HG03460 (cell line): ENCODE measurements around the gene ATP6V1C2.
"Not testable (repeated sequence)": the region's sequence is repeated elsewhere in the genome, so short reads cannot be mapped to it uniquely, and the experiment has no call there.

Source experiments
- ATAC-seq: cut with Tn5 transposase; IDR thresholded peaks from one replicate; pipeline ENCODE4 v1.9.1; 2021; ENCODE audit not compliant: unreplicated experiment

ATP6V1C2 gene

DNA sequence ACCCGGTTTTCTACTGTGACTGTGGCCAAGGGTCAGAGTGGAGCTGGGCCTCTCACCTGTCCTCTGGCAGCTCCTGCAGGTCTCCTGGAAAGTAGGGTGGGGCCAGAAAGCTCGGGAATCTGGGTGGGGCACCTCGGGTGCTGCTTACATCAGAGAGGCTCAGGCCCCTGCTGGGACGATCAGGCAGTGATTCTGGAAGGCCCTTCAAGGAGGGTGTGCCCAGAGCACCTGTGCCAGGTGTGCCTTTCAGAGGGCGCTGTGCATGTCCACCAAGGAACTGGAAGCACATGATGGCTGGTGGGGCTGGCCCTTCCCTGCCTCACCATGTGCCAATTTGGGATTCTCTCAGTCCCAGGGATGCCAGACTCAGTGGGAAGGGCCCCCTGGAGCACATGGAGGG is 44.0 kb downstream of the ATP6V1C2 start:
- ATAC-seq = no peak

DNA sequence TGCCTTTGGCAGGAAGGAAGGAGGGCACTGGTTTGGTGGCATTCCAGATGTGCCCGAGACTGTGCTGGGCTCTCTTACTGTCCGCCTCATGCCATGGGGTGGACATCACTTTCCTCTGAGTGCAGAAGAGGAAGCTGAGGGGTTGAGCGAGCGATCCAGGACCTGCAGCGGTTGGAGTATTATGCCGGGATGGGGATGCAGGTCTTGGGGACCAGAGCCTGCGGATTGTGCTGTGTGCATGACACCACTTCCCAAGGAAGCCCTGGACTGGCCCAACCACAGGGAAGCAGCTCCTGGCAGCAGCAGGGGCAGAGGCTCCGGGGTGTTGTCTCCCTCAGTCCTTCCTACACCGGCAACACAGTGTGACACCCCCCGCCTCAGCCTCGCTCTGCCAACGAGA is 44.5 kb downstream of the ATP6V1C2 start:
- no peak for ATAC-seq

DNA sequence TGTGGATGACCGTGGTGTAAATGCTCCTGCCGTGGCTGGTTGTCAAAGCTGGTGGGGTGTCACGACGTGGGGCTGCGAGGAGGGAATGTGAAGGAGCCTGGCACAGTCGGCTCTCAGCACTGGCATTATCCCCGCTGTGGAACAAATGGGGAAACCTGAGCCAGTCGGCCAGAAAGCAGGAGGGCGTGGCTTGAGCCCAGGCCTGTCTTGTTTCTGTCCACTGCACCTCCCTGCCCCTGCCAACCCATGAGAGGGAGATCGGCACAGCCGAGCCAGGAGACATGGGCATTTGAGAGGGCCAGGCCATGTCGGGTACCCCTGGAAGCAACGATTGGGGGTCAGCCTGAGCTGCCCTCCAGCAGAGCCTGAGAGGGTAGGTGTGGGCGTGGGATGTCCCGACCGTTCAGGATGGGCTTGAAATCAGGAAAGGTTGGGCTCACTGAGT is 46.7 kb downstream of the ATP6V1C2 start:
- ATAC-seq = no peak

DNA sequence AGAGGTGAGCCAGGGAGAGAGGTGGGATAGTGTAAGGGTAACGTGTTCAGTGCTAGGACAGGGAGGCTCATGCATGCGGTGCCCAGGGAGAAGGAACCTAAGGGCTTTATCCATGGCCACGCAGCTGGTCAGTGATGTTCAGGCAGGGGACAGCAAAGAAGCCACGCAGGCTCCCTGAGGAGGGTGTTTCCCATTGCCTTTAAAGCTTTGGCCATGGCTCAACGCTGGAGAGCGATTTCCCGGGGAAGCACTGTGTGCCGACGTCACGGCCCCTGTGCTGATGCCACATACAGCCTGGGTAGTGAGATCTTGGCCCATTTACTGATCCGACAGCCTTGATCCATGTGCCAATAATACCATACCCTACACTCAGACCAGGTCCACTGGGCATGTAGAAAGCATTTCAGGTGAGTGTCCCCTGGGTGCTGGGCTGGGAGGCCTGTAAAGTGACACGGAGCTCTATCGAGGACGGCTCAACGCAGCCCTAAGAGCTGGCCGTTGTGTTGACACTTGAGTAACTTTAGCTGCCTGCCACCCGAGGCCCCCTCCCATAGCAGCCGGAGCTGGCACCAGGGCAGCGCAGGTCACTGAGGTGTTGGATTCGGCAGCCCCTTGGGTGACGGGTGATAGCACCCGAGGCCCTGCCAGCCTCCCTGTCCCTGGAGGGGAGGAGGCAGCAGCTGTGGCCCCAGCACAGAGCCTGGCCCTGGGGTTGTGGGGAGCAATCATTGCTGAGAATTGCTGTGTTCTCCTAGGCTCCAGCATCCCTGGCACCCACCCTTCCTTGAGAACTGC is 49.7 kb downstream of the ATP6V1C2 start:
- no peak for ATAC-seq

DNA sequence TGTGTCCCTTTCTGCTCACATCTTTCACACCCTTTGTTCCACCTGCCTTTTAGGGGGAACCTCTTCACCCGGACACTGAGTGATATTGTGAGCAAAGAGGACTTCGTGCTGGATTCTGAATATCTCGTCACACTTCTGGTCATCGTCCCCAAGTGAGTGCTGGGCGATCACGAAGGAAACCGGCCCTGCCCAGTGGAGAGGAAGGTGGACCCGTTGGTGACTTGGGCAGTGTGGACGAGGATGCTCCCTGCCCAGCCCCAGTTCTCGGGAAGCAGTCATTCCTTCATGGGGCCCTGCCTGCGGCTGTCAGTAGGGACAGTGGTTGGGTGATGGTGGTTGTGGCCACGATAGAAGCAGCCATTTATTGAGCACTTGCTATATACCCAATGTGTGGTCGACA is 50.4 kb downstream of the ATP6V1C2 start:
- no peak for ATAC-seq

DNA sequence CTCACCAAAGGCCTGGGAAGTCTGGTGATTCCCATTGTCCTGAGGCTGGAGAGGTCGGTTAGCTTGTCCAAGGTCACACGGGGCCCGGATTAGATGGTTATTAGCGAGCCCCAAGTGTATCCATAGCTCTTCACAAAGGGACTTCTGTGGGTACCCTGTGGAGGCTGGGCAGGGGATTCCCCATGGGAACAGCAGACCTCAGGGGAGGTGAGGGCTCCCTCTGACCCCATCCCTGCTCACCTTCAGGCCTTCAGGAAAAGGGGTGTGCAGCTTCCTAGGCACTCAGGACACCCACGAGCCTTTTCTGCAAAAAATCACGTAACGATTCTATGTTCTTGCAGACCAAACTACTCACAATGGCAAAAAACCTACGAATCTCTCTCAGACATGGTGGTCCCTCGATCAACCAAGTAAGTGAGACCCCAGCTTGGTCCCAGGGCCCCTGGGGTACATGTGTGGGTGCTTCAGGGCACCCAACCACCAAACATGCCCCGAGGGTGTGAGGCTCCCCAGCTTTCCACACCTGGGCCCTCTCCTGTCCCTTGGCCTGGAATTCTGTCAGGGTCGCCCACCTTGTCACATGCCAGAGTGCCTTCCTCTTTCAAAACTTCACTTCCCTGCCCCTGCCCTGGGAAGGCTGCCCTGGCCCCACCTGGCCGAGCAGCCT is 50.9 kb downstream of the ATP6V1C2 start:
- no peak for ATAC-seq

DNA sequence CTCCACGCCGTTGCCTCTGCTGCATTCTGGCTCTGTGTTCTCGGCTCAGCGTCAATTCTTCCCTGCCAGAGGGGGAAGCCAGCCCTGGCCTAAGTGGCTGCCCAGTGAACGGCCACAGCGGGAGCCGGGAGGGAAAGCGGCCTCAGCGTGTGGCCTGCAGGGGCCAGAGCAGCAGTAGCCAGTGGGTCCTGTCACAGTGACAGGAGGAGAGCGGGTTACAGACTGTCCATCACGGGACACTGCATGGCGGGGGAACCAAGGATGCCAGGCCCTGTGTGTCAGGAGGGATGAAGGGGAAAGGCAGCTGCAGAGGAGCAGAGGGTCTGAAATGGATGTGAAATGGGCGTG is 51.4 kb downstream of the ATP6V1C2 start:
- ATAC-seq = no peak

DNA sequence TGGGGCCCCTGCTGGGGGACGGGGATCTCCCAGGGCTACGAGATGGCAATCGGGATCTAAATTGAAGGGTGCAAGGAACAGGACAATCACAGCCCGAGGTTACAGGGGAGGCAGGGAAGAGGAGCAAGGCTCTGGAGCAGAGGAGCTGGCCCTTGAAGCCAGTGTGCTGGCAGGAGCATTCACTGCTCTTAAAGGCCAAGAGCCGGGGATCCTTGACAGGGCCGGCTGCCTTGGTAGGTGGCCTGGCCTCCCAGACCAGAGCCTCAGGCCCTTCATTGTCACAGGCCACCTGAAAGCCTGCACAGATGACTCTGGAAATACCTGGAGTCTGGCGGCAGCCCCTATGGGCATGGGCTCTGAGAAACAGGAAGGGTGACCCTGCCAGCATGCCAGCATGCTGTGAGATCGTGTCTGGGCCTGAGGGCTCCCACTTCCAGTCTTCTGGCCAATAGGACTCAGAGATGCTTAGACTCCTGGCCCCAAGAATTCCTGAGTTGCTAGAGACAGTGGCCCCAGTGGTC is 52.5 kb downstream of the ATP6V1C2 start:
- ATAC-seq = no peak

DNA sequence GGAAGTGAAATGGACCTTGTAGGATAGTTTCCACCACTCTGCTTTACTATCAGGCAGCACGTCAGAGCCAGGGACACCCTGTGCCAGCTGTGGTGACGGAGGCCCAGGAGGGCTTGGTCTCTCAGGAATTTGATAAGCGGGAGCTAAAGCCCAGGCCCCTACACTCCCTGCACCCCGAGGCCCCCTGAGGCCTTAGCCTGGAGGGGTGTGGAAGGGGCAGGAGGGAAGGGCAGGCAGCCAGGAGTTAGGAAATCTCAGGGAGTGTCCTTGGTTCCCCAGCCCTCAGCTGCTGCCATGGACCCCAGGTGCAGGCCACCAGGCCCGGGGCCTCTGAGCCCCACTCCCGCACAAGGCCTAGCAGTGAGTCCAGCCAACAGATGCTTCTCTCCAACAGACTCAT is 53.0 kb downstream of the ATP6V1C2 start:
- no peak for ATAC-seq

DNA sequence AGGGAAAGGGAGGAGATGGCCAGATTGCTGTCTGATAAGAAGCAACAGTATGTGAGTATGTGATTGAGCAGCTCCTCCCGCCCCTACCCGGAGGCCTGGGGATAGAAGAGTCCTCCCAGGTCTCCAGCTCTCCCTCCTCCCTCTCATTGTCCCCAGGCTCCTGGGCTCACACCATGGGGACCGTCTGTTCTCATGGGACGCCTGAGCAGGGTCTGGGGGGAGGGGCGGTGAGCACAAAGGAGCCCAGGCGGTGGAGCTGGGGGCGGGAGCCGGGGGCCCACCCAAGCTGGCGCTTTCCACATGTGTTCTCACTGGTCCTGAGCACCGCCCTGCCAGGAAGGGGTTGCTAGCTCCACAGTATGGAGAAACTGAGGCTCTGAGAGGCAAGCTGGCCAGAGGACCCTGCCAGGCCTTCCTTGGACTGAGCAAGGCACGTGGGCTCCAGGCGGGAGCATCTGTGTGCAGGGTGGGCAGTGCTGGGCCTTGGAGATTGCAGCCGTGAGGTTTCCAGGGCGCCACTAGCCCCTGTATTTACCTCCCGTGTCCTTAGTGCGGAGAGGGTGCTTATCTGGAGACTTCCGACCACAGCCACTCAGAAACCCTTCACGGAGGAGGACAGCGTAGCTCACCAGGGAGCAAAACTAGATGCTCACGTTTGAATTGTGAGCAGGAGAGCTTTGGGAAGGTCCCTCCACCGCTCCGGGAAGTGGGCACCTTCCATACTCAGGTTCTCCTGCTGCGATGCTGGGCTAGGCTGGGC is 53.8 kb downstream of the ATP6V1C2 start:
- ATAC-seq = no peak

DNA sequence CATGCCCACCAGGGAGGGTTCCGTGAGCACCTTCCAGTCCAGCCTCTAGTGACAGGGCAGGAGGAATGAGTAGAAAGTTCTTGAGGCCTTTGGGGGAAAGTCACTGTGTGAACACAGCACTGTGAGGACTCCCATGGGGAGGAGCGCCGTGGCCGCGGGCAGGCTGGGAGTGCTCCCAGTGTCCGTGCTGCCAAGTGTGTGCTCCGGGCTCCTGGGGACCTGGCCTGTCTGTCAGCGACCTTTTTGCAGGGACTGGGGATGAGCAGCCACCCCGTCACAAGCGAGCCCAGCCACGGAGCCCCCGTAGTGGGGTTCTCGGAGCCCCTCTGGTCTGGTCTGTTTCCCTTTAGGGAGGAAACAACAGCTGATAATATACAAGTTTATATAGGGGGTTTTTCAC is 54.4 kb downstream of the ATP6V1C2 start:
- ATAC-seq = no peak

DNA sequence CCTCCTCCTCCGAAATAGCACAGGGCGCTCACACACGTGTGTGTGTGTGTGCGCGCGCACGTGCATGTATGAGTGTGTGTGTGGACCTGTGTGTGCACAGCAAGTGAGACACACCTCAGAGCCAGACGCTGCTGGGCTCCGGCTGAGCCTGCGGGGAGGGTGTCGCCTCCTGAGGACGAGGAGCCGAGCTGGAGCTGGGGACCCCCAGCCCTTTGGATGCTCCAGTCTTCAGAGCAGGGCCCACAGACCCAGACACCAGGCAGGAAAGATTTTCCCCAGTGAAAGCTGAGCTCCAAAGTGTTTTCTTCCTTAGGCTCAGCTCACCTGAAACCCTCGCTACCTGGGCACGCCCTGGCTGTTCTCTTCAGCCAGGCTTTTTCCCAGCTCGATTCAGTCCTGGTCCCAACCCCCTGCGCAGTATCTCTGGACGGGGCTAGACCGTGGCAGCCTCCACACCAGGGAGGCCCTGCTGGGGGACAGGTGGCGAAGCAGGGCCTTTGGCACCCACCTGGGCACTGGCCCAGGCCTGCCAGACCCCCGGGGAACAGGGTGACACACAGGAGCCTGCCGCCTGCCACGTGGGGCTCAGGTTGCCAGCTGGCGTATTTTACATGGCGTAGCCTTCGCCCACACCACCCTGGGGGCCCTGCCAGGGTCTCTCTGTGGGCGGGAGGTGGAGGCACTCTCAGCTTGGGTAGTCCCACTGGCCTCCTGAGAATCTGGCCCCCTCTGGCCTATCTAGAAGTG is 55.0 kb downstream of the ATP6V1C2 start:
- no peak for ATAC-seq

DNA sequence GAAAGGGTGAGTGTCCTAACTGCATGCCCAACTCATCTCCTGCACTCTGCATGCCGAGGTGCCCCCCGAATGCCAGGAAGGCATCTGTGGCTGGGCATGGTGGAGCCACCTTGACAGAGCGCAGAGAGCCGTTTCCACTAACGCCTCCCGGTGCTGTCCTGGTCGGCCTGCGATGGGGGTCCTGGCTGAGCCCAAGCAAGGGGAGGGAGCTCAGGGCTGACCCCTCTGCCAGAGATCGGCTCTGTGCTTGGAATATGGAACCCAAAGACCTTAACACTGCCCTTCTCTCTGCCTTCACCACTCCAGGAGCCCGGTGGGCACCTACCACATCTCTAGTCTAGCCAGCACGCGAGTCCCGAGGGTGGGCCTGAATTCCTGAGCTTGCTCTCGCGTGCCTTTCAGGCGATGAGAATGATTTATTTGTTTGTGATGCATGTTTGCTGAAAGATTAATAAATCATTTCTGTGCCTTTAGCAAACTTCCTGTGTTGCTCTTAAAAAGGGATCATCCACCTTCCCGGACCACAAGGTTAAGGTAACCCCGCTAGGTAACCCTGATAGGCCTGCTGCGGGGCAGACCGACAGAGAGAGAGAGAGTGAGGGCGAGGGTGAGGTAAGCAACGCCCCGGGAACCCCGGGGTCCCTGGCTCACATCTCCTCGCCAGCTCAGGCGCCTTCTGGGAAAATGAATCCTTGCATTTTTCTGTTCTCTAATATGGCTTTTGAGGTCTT is 55.8 kb downstream of the ATP6V1C2 start:
- ATAC-seq = no peak

DNA sequence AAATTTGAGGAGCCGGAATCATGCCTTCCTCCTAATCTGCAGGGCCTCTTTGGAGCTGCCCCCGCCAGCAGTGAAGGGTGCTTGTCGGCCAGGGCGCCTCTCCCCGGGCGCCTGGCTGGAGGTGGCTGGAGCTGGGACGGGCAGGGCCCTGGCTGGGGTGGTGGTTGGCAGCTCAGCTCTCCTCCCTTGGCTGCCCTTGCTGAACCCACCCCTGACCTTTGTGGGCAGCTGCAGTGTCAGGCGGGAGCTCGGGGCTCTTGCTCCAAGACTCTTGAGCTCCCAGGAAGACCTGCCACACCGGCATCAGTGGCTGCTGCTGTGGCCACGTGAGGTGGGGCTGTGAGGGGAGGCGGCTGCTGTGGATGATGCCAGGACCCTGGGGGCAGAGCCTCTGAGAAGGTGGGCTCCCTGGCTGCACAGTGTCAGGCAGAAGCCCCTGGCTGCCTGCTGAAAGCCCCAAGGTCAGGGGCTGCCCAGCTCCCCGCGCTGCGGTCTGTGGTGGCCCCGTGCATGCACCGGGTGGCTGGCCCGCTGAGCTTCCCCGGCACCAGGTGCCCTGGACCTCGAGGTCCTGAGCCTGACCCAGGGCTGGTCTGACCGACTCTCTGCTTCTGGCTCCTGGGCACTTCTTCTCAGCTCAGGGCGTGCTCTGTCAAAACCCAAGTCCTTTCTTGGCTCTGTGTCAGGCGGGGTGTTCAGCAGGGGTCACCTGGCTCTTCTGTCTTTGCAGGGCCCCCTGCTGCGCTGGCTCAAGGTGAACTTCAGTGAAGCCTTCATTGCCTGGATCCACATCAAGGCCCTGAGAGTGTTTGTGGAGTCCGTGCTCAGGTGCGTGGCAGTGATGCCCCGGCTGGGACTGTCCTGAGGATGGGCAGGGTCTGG is 56.7 kb downstream of the ATP6V1C2 start:
- no peak for ATAC-seq

DNA sequence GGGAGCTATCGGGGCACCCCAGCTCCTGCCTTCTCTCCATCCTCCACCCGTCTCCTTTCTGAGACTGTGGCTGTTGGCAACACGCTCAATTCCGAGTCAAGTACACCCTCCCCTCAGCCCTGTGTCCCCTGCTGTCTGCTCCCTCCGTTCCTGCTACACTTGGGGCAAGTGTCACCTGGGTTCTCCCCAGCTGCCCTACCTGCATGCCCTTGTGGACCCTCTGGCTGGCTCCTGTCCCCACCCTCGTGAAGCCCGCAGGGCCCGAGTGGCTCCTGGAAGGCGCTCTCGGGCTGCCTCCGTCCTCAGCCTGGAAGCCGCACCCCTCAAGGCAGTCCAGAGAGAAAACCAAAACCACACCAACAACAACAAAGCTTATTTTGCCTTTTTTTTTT is 57.3 kb downstream of the ATP6V1C2 start:
- no peak for ATAC-seq

DNA sequence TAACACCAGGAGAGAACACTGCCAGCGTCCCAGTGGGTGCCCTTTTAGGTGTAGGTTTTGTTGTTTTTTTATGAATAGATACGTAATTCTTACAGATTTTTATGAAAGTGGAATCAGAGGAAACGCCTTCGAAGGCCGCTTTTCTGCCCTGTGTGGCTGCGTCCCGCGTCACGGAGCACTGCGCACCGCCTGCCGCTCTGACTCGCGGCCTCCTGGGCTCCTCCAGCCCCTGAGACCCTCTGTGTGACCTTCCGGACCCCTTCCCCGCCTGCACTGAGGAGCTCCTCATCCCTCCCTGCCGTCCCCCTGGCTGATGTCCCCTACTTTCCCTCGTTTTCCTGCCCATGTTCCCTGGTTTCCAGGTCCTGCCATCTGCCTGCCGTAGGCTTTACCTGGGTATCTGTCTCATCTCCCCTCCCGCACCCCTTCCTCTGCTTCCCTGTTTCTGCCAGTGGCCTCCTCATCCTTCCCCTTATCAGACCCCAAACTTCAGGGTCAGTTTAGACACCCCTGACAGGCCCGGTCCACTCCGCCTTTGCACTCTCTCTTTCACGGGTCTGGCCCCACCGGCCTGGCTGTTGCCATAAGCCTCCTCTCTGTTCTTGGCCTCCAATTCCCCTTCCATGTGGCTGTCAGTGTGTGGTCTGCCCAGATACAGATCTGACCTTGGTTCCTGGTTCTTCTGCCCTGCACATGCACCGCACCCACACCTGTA is 58.5 kb downstream of the ATP6V1C2 start:
- no peak for ATAC-seq

DNA sequence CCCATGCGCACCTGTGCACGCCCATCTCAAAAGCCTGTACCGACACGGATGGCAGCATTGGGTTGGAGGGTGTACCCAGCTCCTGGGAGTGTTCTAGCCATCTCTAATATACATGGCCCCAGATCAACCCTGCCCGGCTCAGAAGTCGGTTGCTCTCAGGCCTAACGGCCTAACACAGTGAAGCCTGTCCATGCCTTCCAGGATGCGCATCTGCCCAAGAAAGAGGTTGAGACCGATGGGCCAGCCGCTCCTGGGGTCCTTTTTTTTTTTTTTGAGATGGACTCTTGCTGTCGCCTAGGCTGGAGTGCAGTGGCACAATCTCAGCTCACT is 59.0 kb downstream of the ATP6V1C2 start:
- no peak for ATAC-seq

DNA sequence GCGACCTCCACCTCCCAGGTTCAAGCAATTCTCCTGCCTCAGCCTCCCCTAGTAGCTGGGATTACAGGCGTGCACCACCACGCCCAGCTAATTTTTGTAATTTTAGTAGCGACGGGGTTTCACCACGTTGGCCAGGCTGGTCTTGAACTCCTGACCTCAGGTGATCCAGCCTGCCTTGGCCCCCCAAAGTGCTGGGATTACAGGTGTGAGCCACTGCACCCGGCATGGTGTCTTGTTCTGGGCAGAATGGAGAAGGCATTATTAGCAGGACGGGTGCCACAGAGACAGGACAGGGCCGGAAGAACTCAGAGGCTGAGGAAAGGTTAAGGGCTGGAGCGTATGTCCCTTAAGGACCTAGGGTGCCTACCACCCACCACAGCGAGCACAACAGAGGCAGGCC is 59.4 kb downstream of the ATP6V1C2 start:
- not testable (repeated sequence) for ATAC-seq

DNA sequence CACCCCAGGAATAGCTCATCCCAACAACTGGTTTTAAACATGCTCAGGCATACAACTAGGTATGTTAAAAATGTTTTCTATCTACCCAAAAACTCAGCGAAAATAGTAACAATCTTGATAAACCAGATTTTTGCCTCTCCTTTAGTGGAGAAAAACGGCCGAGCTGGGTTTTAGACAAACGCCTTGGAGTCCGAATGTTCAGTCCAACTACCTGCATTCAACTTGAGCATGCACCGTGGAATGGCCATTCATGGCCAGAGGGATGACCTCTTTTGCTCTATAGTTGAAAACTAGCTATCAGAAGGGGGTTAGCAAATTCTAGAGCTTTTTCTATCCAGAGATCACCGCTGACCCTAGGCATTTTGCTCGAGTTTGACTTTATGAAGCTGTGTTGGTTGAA is 60.3 kb downstream of the ATP6V1C2 start:
- ATAC-seq = no peak
